SIG-M5 (cell line): ENCODE results near the gene MDFIC2.

ENCODE experiments used
- DNase-seq: peaks from one replicate; lab custom pipeline; 2025; lab: John Stamatoyannopoulos, UW

MDFIC2 gene

GRCh38 chr3:70180664-70181063, 131.8 kb downstream of the MDFIC2 start:
- no peak for DNase-seq

- DNase-seq, result no peak
Observed at GRCh38 chr3:70179111-70179510, 133.3 kb downstream of the MDFIC2 start.

- no peak for DNase-seq
Observed at GRCh38 chr3:70177881-70178645, 134.4 kb downstream of the MDFIC2 start.

GRCh38 chr3:70176224-70176623, 136.2 kb downstream of the MDFIC2 start:
- no peak for DNase-seq

GRCh38 chr3:70156808-70157207, 155.6 kb downstream of the MDFIC2 start:
- no peak for DNase-seq

- DNase-seq, result no peak
Observed at GRCh38 chr3:70150599-70150998, 161.8 kb downstream of the MDFIC2 start.

- DNase-seq, result no peak
Observed at GRCh38 chr3:70149714-70150400, 162.6 kb downstream of the MDFIC2 start.
